SK-N-SH treated with all-trans-retinoic acid at 6 μM for 48 hours (cell line): ENCODE measurements around the gene ZBTB9.

Experiments used
- ATAC-seq: fragments of 200-7000 bp; cut with Tn5 transposase; 3 replicates; pipeline ENCODE4 v1.9.1; 2020; ENCODE audit warnings: mild to moderate bottlenecking, moderate library complexity
- ARNTL ChIP-seq: fragments of 450-650 bp; formaldehyde crosslinking; IDR thresholded peaks from 2 replicates; pipeline ENCODE4 v1.5.0; 2020; ENCODE audit warnings: low read depth, mild to moderate bottlenecking, moderate library complexity, borderline replicate concordance
- BACH2 ChIP-seq: fragments of 250-450 bp; sonication (Bioruptor Pico); IDR thresholded peaks from 2 replicates; pipeline ENCODE4 v1.9.0; 2021; ENCODE audit warnings: mild to moderate bottlenecking, borderline replicate concordance
- CSDC2 ChIP-seq: fragments of 250-450 bp; sonication (Bioruptor Pico); IDR thresholded peaks from 2 replicates; pipeline ENCODE4 v1.5.0; 2020; ENCODE audit warnings: mild to moderate bottlenecking, moderate library complexity
- ESRRG ChIP-seq: fragments of 250-450 bp; sonication (Bioruptor Pico); IDR thresholded peaks from 2 replicates; pipeline ENCODE4 v1.6.1; 2021; ENCODE audit warnings: mild to moderate bottlenecking
- GLIS3 ChIP-seq: fragments of 250-450 bp; sonication (Bioruptor Pico); IDR thresholded peaks from 2 replicates; pipeline ENCODE4 v1.5.0; 2020; ENCODE audit warnings: mild to moderate bottlenecking, moderate library complexity
- ISL1 ChIP-seq: fragments of 250-450 bp; sonication (Bioruptor Pico); IDR thresholded peaks from 2 replicates; pipeline ENCODE4 v2.1.2; 2022; ENCODE audit warnings: mild to moderate bottlenecking, moderate library complexity
- OSR1 ChIP-seq: fragments of 250-450 bp; sonication (Bioruptor Pico); IDR thresholded peaks from 2 replicates; pipeline ENCODE4 v1.8.0; 2022; ENCODE audit warnings: moderate library complexity, mild to moderate bottlenecking, inconsistent platforms
- PPARA ChIP-seq: fragments of 250-450 bp; sonication (Bioruptor Pico); IDR thresholded peaks from 2 replicates; pipeline ENCODE4 v1.5.0; 2020; ENCODE audit warnings: mild to moderate bottlenecking, borderline replicate concordance
- RARB ChIP-seq: fragments of 250-450 bp; sonication (Bioruptor Pico); IDR thresholded peaks from 2 replicates; pipeline ENCODE4 v1.8.0; 2021; ENCODE audit warnings: mild to moderate bottlenecking, moderate library complexity
- SNAI2 ChIP-seq: fragments of 250-450 bp; sonication (Bioruptor Pico); IDR thresholded peaks from 2 replicates; pipeline ENCODE4 v1.5.0; 2020; ENCODE audit warnings: mild to moderate bottlenecking, moderate library complexity
- TCF4 ChIP-seq: fragments of 250-450 bp; sonication (Bioruptor Pico); IDR thresholded peaks from 2 replicates; pipeline ENCODE4 v1.8.0; 2021; ENCODE audit warnings: mild to moderate bottlenecking, moderate library complexity, borderline replicate concordance
- TOX ChIP-seq: fragments of 250-450 bp; sonication (Bioruptor Pico); IDR thresholded peaks from 2 replicates; pipeline ENCODE4 v1.8.0; 2021; ENCODE audit warnings: mild to moderate bottlenecking, moderate library complexity, borderline replicate concordance
- ZFP3 ChIP-seq: fragments of 250-450 bp; sonication (Bioruptor Pico); IDR thresholded peaks from 2 replicates; pipeline ENCODE4 v1.5.0; 2020; ENCODE audit warnings: mild to moderate bottlenecking, moderate library complexity
- ZFP30 ChIP-seq: fragments of 450-650 bp; formaldehyde crosslinking; IDR thresholded peaks from 2 replicates; pipeline ENCODE4 v1.5.0; 2022; ENCODE audit warnings: mild to moderate bottlenecking, moderate library complexity
- ZNF565 ChIP-seq: fragments of 450-650 bp; formaldehyde crosslinking; conservative IDR thresholded peaks from 2 replicates; pipeline ENCODE4 v1.5.0; 2020; ENCODE audit warnings: low read depth, mild to moderate bottlenecking, moderate library complexity
- ZNF70 ChIP-seq: fragments of 450-650 bp; formaldehyde crosslinking; IDR thresholded peaks from 2 replicates; pipeline ENCODE4 v1.5.0; 2020; ENCODE audit warnings: mild to moderate bottlenecking, moderate library complexity
- ZNF8 ChIP-seq: fragments of 450-650 bp; formaldehyde crosslinking; IDR thresholded peaks from 2 replicates; pipeline ENCODE4 v1.5.0; 2020; ENCODE audit warnings: mild to moderate bottlenecking, moderate library complexity
- TF ChIP-seq, protein P1 (sequence below): fragments of 250-450 bp; sonication (Bioruptor Pico); IDR thresholded peaks from 2 replicates; pipeline ENCODE4 v1.5.0; 2020; ENCODE audit warnings: mild to moderate bottlenecking, moderate library complexity
- TF ChIP-seq, protein P2 (sequence below): fragments of 250-450 bp; sonication (Bioruptor Pico); IDR thresholded peaks from 2 replicates; pipeline ENCODE4 v1.5.1; 2021; ENCODE audit warnings: mild to moderate bottlenecking, moderate library complexity
- TF ChIP-seq, protein P3 (sequence below): fragments of 250-450 bp; sonication (Bioruptor Pico); IDR thresholded peaks from 2 replicates; pipeline ENCODE4 v1.8.0; 2021; ENCODE audit warnings: low read depth, mild to moderate bottlenecking, moderate library complexity, borderline replicate concordance
- TF ChIP-seq, protein P4 (sequence below): fragments of 250-450 bp; sonication (Bioruptor Pico); IDR thresholded peaks from 2 replicates; pipeline ENCODE4 v1.8.0; 2020; ENCODE audit warnings: mild to moderate bottlenecking, moderate library complexity, borderline replicate concordance

The ZBTB9 gene

DNA sequence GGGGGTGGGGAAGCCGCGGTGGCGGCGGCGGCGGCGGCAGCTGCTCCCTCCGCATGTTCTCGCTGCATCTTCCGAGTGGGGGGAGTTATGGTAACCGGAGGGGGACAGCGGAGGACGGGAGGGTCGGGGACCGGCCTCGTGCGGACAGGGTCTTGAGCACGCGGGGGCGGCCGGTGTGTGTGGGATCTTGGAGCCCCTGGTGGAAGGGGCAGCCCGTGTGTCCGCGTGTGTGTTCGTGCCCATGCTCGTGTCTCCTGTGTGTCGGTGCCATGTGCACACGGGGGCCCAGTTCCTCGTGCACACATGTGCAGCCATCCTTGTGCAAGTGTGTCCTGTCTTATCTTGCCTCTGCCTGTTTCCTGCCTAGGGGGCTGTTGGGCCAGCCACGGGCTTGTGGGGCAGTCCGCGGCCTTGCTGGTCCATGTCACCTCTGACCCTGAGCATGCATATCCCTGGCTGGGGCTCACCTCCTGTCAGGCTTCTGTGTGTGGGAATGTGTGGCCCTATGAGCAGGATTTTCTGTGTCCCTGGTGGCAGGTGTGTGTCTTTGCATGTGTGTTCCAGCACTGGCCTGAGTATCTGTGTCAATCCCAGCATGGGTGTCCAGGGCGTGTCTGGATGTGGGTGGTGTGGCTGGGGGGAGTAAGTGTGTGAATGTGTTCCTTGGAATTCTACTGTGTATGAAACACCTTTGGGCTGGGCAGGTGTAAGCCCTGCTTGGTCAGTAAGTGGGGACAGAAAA is 26.0 kb upstream of the ZBTB9 start (continued):
- TF ChIP-seq, protein P1, sequence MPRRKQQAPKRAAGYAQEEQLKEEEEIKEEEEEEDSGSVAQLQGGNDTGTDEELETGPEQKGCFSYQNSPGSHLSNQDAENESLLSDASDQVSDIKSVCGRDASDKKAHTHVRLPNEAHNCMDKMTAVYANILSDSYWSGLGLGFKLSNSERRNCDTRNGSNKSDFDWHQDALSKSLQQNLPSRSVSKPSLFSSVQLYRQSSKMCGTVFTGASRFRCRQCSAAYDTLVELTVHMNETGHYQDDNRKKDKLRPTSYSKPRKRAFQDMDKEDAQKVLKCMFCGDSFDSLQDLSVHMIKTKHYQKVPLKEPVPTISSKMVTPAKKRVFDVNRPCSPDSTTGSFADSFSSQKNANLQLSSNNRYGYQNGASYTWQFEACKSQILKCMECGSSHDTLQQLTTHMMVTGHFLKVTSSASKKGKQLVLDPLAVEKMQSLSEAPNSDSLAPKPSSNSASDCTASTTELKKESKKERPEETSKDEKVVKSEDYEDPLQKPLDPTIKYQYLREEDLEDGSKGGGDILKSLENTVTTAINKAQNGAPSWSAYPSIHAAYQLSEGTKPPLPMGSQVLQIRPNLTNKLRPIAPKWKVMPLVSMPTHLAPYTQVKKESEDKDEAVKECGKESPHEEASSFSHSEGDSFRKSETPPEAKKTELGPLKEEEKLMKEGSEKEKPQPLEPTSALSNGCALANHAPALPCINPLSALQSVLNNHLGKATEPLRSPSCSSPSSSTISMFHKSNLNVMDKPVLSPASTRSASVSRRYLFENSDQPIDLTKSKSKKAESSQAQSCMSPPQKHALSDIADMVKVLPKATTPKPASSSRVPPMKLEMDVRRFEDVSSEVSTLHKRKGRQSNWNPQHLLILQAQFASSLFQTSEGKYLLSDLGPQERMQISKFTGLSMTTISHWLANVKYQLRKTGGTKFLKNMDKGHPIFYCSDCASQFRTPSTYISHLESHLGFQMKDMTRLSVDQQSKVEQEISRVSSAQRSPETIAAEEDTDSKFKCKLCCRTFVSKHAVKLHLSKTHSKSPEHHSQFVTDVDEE (CRISPR knock-in tag) = no peak

DNA sequence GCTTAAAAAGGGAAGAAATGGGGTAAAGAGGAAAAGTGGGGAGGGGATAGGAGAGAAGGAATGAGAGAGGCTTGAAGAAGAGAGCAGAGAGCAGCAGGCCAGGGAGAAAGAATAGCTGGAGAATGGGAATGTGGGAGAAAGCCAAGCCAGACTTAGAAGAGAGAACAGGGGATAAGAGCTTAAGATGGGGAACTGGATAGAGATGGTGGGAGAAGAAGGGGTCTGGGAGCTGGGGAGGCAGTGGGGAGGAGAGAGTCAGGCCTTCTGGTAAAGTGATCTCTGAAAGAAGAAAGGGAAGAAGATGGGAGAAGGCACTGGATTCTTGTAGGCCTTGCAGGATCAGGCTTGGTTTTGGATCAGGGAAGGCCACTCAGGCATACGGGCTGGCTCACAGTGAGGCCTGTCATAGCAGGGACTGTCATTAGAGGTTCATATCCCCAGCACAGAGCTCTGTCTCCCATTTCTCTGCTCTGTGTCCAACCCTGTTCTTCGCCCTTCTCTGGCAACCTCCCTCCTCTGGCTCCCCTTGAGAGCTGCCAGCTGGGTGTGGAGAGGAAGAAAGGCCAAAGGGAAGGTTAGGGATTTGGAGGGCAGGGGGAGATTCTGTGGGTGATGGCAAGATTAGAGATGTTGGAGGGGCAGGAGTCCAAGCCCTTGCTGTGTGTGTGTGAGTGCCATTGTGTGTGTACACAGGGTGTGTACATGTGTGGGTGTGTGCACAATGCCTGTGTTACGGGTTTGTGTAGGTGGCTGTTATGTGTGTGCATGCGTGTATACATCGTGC is 25.2 kb upstream of the ZBTB9 start:
- TF ChIP-seq ZNF8 (CRISPR knock-in tag) = no peak
- TF ChIP-seq BACH2 = no peak
- TF ChIP-seq ZNF70 (CRISPR knock-in tag) = no peak
- ATAC-seq = no peak

DNA sequence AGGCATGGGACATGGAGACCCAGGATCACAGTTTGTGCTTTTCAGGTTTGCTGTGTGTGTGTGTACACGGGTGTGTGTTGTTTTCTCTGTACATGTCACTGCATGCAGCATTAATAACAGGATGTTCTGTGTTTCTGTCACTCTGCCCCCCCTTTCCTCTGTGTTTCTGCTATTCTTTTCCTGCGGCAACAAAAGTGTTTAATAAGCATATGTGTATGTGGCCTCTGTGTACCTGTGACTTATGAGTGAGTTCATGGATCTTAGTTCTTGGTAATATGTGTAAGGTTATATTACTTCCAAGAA is 24.7 kb upstream of the ZBTB9 start:
- no peak for ATAC-seq
- TF ChIP-seq ZNF8 (CRISPR knock-in tag) (no peak), SNAI2 (CRISPR knock-in tag) (no peak), TOX (CRISPR knock-in tag) (no peak), TCF4 (no peak), ISL1 (CRISPR knock-in tag) (no peak), ZFP30 (CRISPR knock-in tag) (no peak), GLIS3 (CRISPR knock-in tag) (no peak), ARNTL (CRISPR knock-in tag) (no peak), OSR1 (no peak), ZNF565 (CRISPR knock-in tag) (no peak), ZFP3 (CRISPR knock-in tag) (no peak), CSDC2 (no peak), BACH2 (no peak), ZNF70 (CRISPR knock-in tag) (no peak)
- TF ChIP-seq, protein P1 (CRISPR knock-in tag) = no peak
- TF ChIP-seq, protein P2, sequence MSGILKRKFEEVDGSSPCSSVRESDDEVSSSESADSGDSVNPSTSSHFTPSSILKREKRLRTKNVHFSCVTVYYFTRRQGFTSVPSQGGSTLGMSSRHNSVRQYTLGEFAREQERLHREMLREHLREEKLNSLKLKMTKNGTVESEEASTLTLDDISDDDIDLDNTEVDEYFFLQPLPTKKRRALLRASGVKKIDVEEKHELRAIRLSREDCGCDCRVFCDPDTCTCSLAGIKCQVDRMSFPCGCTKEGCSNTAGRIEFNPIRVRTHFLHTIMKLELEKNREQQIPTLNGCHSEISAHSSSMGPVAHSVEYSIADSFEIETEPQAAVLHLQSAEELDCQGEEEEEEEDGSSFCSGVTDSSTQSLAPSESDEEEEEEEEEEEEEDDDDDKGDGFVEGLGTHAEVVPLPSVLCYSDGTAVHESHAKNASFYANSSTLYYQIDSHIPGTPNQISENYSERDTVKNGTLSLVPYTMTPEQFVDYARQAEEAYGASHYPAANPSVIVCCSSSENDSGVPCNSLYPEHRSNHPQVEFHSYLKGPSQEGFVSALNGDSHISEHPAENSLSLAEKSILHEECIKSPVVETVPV (CRISPR knock-in tag) = no peak
- TF ChIP-seq, protein P3, sequence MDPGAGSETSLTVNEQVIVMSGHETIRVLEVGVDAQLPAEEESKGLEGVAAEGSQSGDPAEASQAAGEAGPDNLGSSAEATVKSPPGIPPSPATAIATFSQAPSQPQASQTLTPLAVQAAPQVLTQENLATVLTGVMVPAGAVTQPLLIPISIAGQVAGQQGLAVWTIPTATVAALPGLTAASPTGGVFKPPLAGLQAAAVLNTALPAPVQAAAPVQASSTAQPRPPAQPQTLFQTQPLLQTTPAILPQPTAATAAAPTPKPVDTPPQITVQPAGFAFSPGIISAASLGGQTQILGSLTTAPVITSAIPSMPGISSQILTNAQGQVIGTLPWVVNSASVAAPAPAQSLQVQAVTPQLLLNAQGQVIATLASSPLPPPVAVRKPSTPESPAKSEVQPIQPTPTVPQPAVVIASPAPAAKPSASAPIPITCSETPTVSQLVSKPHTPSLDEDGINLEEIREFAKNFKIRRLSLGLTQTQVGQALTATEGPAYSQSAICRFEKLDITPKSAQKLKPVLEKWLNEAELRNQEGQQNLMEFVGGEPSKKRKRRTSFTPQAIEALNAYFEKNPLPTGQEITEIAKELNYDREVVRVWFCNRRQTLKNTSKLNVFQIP (CRISPR knock-in tag) = no peak

DNA sequence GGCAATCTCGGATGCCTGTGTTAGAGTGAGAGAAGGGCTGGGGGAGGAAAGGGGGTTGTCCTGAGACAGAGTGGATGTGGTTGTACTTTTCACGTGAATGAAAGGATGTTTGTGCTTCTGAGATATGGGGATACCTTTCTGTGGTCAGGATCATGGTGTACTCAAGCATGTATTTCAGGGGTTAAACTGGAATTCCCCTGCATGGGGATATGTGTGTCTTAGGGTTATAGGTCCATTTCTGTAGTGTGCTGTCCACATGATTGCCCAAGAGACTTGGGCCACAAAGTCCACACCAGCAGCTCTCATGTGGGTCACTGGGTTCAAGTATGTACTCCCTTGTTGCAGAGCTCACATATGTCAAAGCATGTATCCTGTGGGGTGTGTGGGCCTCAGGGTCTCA is 24.0 kb upstream of the ZBTB9 start:
- no peak for ATAC-seq
- TF ChIP-seq TCF4 = no peak
- no peak for TF ChIP-seq CSDC2
- no peak for TF ChIP-seq BACH2
- no peak for TF ChIP-seq RARB (CRISPR knock-in tag)
- TF ChIP-seq ZNF565 (CRISPR knock-in tag) = no peak
- TF ChIP-seq OSR1 = no peak
- no peak for TF ChIP-seq ESRRG (CRISPR knock-in tag)
- no peak for TF ChIP-seq SNAI2 (CRISPR knock-in tag)
- TF ChIP-seq, protein P1 (CRISPR knock-in tag) = no peak
- TF ChIP-seq ARNTL (CRISPR knock-in tag) = no peak
- TF ChIP-seq, protein P4, sequence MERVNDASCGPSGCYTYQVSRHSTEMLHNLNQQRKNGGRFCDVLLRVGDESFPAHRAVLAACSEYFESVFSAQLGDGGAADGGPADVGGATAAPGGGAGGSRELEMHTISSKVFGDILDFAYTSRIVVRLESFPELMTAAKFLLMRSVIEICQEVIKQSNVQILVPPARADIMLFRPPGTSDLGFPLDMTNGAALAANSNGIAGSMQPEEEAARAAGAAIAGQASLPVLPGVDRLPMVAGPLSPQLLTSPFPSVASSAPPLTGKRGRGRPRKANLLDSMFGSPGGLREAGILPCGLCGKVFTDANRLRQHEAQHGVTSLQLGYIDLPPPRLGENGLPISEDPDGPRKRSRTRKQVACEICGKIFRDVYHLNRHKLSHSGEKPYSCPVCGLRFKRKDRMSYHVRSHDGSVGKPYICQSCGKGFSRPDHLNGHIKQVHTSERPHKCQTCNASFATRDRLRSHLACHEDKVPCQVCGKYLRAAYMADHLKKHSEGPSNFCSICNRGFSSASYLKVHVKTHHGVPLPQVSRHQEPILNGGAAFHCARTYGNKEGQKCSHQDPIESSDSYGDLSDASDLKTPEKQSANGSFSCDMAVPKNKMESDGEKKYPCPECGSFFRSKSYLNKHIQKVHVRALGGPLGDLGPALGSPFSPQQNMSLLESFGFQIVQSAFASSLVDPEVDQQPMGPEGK (CRISPR knock-in tag) = no peak
- TF ChIP-seq TOX (CRISPR knock-in tag) = no peak
- TF ChIP-seq ZFP3 (CRISPR knock-in tag) = no peak
- TF ChIP-seq PPARA (CRISPR knock-in tag) = no peak
